ENCODE data around the gene KCNH5.

- no peak for TF ChIP-seq CTCF (conservative IDR thresholded peaks at IDR 0.05)
- no peak for TF ChIP-seq ZFX (IDR thresholded peaks at IDR 0.05)
Measured at GRCh38 chr14:63088865-63089264, 43.6 kb upstream of the KCNH5 start.

All from C4-2B (cell line).